ENCODE results near the gene CHD5.

Gene CHD5

DNA sequence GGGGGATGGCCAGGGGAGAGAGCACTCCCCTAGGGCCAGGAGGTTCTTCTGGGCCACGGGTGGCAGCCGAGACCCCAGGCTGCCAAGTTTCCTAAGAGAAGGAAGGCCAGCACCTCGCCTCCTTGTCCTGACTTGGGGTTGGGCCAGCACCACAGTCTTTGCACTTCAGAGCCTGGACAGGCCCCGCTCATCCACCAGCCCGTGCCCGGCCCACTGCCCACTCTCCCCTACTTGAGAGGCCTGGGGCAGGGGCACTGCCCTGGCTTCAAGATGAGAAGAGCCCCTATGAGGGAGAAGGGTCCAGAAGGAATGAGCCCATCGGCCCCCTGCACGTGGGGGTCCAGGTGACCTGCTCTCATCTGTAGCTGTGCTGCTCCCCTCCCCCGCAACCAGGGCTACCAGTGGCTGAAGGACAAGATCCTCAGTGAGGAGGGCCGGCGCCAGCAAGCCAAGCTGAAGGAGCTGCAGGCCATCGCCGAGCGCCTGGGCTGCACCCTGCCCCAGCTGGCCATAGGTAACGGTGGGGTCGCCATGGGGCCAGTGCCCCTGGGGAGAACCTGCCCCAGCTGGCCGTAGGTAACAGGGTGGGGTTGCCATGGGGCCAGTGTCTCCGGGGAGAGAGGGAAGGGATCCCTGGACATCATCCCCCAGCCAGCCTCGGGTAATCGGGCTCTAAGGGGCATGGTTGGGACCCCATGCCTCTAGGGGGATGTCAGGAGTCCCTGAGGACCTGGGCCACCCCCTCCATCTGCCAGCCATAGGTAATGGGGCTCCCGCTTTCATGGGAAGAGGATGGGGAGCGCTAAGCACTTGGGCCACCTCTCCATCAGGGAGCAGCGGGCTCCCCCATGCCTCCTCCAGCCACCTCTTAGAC, 83.6 kb downstream of the CHD5 start:
- DNase-seq = no peak

DNA sequence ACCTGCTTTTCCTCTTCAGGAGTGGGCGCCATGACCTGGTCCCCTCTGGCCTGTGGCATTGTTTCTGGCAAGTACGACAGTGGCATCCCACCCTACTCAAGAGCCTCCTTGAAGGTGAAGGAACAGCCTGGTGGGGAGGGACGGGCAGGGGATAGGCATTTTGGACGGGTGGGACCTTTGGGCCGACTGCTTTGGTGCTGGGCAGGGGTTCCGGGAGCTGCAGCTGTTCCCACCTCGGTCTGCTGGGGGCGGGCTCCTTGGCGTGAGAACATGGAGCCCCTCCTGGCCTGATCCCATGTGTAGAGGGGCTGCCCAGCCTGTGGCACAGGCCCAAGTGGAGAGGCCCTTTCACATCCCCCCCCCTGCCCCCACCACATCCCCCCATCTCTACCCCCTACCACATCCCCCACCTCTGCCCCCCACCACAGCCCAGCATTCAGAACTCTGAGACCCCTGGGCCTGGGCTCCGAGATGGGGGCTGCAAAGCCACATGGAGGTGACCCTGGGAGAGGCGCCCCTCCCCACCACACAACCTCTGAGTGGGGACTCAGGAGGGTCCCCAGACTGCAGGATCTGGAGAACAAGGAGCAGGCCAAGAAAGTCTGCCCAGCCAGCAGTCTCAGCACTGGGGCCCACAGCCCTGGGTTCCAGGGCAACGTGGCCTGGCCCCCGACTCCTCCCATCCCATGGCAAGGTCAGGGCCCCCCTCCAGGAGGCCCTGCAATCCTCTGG, 84.4 kb downstream of the CHD5 start:
- no peak for DNase-seq

DNA sequence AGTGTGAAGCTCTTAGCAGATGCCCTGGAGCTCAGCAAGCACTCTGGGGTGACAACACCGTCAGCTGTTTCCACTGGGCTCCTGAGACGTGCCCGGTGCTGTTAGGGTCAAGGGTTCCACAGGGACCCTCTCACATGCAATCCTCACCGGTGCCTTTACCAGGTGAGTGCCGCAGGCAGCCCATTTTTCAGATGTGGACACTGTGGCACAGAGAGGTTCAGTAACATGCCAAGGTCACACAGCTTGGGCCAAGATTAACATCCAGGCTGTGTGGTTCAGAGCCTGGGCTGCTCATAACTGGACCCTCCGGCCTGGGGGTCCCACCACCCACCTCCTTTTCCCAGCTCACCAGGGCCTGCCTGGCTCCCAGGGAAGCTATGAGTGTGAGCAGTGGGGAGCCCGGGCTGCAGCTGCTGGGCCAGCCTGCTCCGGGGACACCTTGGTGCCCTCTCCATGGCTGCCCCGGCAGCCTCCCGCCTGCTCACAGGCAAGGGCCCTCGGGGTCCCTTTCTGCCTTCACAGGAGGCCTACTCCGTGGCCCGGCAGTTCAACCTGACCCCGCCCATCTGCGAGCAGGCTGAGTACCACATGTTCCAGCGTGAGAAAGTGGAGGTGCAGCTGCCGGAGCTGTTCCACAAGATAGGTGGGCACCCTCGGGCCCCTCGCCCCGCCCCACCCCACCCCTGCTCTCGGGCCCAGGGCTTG, 85.2 kb downstream of the CHD5 start:
- no peak for DNase-seq

- no peak for DNase-seq
Measured at GRCh38 chr1:6094246-6094645, 85.9 kb downstream of the CHD5 start.

GRCh38 chr1:6093611-6094010, 86.5 kb downstream of the CHD5 start:
- DNase-seq = no peak

DNA sequence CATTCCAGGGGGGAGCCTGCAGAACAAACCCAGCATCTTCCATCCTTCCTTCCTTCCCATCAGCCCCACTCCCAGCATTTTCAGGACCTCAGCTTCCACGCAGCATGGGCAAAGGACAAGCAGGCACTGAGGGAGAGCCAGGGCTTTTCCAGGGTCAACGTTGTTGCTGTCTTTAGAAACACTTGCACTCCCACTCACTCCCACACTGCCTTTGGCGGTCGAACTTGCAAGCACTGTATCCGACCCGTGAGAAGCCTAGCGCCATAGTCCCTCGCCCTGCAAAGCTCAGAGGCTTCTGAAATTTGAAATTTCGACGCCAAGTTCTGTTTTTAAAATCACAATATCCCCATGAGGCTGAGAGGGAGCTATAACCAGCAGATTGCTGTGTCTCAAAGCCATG, 87.0 kb downstream of the CHD5 start:
- DNase-seq = no peak

DNA sequence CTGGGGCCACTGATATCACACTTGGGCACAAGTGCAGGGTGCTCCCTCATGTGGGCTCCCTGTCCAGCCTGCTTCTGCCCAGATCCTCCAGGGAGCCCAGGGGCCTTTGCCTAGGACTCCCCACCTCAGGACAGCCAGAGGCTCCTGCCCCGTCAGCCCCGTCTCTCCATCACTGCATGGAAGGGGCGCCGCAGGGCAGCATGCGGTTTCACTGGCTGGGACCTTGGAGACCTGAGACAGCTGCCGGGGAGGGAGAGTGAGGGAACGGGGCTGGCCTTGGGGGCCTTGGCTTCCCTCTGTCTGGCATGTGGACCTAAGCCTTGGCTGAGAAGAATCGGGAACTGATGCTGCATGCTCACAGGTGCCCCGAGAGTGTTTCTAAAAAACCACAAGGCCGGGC, 87.9 kb downstream of the CHD5 start:
- no peak for DNase-seq

DNA sequence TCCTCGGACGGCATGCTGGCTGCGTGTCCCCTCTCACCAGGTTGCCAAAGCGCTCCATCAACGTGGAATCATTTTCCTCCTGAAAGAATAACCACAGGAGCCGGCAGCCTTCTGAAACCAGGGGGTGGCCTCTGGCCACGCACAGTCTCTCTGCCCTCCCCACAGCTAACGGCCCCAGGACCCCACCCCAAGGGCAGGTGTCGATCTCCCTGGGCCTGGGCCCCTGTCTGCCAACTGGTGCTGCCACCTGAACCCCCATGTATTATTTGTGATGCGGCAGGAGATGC, 88.4 kb downstream of the CHD5 start:
- no peak for DNase-seq

- no peak for DNase-seq
Measured at GRCh38 chr1:6090996-6091822, 88.9 kb downstream of the CHD5 start.

DNA sequence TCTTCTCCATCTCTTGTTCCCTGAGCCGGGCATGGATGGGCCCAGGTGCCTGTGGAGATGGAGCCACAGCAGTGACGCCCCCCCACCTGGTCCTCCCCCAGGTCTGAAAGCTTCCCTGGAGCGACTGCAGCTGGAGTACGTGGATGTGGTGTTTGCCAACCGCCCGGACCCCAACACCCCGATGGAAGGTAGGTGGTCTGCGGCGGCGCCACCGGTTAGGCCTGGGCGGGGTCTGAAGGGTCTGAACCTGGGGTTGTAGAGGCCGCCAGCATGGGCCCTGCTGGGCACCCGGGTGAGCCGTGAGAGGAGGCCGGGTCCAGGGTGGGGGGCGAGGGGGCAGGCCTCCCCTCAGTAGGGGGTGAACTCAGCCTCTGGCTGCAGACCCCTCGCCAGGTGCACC, 89.8 kb downstream of the CHD5 start:
- no peak for DNase-seq

GRCh38 chr1:6088956-6089355, 91.2 kb downstream of the CHD5 start:
- no peak for DNase-seq

GRCh38 chr1:6087958-6088357, 92.2 kb downstream of the CHD5 start:
- DNase-seq = no peak

DNA sequence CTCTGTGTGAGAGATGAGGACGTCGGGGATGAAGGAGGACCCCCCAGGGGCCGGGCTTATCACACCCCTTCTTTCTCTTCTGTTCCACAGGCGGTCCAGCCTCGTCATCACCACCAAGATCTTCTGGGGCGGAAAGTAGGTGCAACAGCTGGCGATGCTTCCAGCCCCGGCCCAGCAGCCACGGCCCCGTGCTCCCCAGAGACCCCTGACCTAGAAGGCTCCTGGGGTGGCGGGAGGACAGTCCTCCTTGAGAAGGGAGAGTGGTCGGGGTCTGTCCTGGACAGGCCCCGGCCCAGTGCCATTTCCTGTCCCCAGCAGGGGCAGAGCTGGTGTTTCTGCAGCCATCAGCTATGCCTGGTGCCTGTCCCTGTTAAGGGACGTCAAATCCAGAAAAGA, 92.7 kb downstream of the CHD5 start:
- no peak for DNase-seq

- no peak for DNase-seq
Measured at GRCh38 chr1:6086762-6087376, 93.3 kb downstream of the CHD5 start.

- no peak for DNase-seq
Measured at GRCh38 chr1:6086358-6086757, 93.8 kb downstream of the CHD5 start.

GRCh38 chr1:6085666-6086065, 94.5 kb downstream of the CHD5 start:
- DNase-seq = no peak

- no peak for DNase-seq
Measured at GRCh38 chr1:6084781-6085495, 95.2 kb downstream of the CHD5 start.

DNA sequence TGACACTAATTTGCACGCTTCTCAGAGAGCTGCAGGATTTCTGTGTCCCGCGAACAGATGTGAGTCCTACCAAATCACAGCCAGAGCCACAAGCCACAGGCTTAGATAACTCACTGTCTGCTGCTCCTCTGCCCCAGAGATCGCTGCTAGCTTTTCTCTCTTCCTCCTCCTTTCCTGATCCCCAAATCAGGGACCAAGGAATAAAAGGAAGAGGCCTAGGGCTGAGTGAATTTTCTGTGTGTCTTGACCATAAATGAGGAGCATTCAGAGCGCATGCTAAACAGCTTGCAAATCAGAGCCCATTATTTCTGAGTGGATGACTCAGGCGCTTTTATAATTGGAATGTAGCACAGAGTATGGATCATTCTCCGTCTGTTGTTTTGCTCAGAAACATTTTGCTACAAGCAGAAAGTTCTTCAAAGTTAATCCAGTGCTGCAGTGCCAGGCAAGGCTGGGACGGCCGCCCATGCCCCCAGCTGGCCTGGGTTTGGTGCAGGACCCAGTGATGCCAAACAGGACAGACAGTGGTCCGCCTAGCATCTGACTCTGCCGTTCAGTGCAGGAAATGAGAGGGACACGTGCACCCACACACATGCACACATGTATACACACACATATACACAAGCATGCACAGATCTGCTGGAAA, 96.2 kb downstream of the CHD5 start:
- no peak for DNase-seq

- no peak for DNase-seq
Measured at GRCh38 chr1:6083385-6083784, 96.7 kb downstream of the CHD5 start.

DNA sequence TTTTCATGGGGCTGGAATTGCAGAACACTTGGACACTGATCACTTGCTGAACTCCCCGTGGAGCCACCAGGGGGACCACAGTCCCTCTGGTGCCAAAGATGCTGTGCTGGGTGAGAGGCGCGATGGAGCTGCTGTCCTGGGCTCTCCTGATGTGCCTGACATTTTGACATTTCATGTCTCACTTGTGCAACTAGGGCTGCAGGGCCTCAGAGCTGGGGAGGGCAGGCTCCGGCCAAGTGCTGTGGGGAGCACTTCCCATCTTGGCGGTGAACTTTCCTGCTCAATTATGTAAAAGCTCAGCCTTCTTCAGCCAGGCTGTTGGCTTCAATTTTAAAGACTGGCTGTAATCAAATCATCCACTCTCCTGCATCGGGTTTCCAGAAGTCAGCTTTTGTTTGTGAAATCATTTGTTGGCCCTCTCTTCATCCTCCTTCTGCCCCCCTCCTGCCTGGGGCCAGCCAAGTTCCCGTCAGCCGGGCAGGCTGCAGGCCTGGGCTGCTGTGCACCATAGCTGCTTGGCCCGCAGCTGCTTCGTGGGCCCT, 97.6 kb downstream of the CHD5 start:
- DNase-seq = no peak

GRCh38 chr1:6081901-6082300, 98.2 kb downstream of the CHD5 start:
- DNase-seq = no peak

Measured in NCI-H510A treated with DMSO at 0.1 percent for 48 hours (cell line).